Measurements from ENCODE around the gene BNIP3.
"Not testable (repeated sequence)": the region's sequence is repeated elsewhere in the genome, so short reads cannot be mapped to it uniquely, and the experiment has no call there.

BNIP3 gene

GRCh38 chr10:131977323-131978096 is 4.2 kb downstream of the BNIP3 start:
- no peak for DNase-seq

GRCh38 chr10:131975796-131976195 is 5.9 kb downstream of the BNIP3 start:
- no peak for DNase-seq

GRCh38 chr10:131975003-131975402 is 6.7 kb downstream of the BNIP3 start:
- DNase-seq = no peak

- no peak for DNase-seq
These were observed 7.5 kb downstream of the BNIP3 start for GRCh38 chr10:131974034-131974817.

DNA sequence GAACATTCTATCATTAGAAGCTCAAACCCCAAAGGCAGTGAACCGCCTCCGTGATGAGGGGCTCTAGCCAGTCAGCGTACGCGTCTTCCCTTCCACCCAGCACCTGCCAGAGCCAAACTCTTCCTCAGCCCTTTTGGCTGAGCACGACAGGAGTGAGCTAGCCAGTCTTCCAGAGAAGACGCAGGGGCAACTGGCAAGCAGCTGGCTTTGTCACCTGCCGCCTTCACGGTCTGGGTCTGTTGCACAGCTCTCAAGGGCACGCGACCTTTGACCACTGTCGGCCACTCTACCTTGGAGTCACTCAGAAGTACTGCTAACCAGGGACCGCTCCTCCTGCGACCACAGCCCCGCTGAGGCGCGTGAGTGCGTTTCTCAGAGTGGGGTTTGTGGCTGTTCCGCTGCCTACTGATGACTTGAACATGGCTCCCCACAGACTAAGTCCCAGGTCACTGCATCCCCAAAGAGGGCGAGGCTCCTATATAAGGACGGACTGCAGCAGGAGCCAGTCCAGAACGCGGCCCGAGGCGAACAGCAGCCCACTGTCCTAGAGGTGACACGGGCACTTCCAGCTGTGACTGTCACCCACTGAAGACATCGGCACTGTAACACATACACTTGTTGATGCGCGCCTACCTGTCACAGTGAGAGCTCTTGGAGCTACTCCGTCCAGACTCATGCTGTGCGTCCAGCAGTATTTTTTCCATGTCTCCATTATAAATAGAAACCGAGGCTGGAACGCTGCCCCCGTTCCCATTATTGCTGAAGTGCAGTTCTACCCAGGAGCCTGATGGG is 8.4 kb downstream of the BNIP3 start:
- DNase-seq = no peak

DNA sequence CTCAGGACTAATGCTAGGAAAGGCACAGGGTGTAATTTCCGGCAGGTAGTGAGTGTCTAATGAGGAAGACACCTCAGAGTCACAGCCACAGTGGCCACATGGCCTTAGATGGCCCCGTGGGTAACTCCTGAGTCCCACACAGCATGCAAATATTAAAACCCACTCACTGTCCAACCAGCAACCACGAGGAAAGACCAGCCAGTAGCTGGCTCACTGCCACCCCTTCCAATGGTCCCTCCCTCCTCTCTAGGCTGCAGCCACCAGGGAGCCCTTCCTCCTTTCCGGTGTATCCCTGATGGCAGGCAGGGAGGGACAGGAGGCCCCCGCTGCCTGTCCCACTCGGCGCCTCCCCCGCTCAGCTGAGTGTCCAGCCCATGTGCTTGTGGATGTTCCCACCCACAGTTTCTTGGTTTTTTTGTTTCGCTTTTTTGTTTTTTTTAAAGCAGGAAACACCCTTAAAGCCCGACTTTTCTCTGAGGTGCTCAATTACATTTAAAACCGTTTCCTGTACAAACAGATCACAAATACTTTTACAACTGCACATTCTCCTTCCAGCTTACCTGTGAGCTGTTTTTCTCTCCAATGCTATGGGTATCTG is 9.2 kb downstream of the BNIP3 start:
- DNase-seq = no peak

DNA sequence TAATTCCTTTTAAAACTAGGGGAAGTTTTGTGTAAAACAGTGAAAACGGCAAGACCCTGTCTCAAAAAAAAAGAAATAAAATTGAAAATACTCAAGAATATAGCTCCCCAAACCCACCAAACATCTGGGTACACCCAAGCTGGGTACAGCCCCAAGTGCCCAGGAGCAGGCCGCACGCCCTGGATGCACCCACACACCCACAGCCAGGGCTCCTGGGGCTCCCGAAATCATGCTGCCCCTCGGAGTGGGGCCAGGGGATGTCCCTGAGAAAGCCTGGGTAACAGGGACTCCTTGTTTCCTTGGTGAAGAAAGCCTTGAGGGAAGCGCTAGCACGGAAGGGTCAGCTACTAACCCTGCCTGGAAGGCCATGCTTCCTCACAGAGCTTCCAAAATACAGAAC is 10.1 kb downstream of the BNIP3 start:
- no peak for DNase-seq

DNA sequence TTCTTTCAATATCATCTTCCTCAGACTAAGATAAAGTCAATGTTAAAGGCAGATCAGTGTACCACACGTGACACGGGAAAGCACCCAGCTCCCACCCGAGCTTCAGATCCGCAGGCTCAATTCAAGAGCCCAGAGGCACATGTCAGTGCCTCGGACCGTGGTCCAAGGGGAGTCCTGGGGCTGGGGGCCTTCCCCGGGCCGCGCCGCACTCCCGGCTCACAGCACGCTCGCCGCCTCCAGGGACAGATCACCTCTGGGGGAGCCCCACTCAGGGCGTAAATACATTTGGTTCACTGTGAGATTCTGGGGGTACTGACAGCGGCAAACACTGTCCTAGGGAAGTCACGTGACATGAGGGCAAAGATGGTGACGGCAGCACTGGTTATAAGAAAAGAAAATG is 10.8 kb downstream of the BNIP3 start:
- no peak for DNase-seq

- no peak for DNase-seq
These were observed 12.8 kb downstream of the BNIP3 start for GRCh38 chr10:131968949-131969348.

DNA sequence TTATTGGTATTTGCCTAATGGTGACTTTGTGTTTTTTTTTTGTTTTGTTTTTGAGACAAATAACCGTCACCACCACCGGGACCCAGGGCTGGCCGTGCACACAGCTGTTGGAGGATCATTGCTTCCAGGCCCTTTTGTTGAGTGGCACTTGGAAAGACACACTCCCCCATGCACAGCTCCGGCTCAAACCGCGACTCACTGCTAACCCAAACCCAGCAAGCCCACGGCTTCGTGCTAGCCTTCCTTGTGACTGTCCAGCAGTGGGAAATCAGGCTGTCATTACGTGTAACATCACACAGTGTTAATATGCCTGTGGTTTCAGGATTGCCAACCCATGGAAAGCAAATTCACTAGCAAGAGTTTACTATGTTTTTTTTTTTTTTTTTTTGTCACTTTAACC is 17.4 kb downstream of the BNIP3 start:
- no peak for DNase-seq

GRCh38 chr10:131963811-131964210 is 17.9 kb downstream of the BNIP3 start:
- no peak for DNase-seq

DNA sequence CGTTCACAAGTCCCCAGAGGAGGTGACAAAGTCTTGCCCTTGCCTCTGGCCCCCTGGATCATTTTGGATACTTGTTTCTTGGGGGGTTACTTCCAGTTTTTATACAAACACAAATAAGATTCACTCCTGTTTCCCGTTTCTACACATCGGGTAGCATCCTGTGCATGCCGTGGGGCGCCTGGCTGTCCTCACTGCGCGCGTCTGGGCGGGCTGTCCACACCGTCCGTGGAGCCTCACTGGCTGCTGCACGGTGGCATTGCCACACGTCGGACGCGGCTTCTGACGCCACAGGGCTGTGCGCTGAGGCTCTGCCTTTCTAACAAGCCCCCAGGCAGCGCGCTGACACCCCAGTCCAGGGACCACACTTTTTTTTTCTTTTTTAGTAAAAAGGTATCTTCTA is 18.4 kb downstream of the BNIP3 start:
- no peak for DNase-seq

DNA sequence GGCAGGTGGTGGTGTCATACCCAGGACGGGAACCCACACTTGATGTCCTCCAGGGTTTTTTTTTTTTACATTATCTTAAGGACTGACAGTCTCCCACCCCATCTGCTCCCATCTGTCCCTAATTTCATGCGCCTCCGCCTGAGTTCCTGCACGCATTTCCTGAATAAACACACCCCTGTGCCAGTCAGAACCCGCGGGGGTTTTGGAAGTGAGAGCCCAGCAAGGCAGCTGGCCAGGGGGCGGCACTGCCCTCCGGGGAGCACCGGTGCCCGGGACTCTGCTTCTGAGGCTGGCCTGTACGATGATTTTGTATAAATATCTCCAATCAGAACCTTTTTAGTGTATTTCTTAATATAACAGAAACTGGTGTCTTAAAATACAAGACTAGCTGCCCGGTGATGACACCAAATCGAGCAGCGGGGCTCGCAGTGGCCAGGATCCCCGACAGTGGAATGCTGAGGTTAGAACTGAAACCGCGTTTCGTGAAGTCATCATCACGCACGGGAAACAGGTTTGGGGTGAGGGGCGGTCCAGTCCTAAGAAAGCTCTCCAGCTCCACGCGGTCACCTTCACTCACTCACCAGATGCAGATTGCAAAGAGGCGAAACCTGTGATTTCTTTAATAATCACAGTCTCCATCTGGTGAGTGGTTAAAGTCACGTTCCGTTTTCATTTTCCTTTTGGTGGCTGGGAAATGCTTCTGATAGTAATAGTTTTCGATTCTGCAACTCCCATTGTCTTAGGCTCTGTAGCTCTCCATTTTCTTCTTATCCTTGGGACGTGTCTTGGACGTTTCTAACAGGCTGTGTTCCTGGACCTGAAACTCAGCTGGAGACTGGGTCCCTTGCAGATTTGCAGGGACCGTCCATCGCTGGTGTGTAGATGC is 19.7 kb downstream of the BNIP3 start:
- DNase-seq = no peak

GRCh38 chr10:131961047-131961776 is 20.5 kb downstream of the BNIP3 start:
- no peak for DNase-seq

DNA sequence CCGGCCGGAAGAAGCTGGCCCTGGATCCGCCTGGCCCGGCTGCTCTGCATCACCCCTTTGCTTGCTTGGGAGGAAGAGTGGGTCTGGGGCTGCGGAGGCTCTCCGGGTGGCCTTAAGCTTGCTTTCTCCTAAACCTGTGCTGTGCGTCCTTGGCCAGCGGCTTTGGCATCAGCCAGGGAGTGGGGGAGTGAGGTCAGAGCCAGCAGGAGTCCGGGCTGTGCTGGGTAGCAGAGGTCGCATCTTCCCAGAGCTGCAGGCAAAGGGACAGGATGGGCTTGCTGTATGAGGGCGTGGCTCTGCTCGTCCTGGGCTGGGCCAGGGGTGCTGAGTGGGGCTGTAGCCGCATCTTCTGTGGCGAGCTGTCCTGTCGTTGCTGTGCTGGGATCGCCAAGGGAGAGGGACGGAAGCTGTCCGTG is 21.1 kb downstream of the BNIP3 start:
- no peak for DNase-seq

GRCh38 chr10:131959841-131960240 is 21.9 kb downstream of the BNIP3 start:
- no peak for DNase-seq

GRCh38 chr10:131955591-131956340 is 26.0 kb downstream of the BNIP3 start:
- no peak for DNase-seq

GRCh38 chr10:131954356-131954965 is 27.3 kb downstream of the BNIP3 start:
- DNase-seq = no peak

DNA sequence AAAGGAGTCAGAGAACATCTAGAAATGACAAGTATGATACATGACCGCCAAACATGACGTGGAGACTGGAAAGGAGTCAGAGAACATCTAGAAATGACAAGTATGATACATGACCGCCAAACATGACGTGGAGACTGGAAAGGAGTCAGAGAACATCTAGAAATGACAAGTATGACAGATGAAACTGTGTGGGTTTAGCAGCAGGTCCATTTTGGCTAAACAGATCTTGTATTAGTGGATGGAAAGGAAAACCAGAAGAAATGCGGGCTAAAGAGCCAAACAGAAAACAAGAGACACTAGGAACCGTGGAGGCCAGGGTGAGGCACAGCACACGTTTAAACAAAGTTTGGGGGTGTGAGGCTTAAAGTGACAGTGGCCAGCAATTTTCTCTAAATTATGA is 31.8 kb downstream of the BNIP3 start:
- not testable (repeated sequence) for DNase-seq

All from NCI-H510A treated with DMSO at 0.1 percent for 48 hours (cell line).